Endothelial cell of umbilical vein (primary cell): Measurements from ENCODE around the gene SEL1L2.

Experiments
- MAX ChIP-seq: IDR thresholded peaks from 2 replicates; pipeline ENCODE4 v1.6.1; 2011; ENCODE audit not compliant: insufficient read depth, insufficient read length
- MYC ChIP-seq: IDR thresholded peaks from one replicate; pipeline ENCODE4 v1.6.1; 2011; ENCODE audit warnings: mild to moderate bottlenecking, low read depth, low read length

- no peak for TF ChIP-seq MAX
- TF ChIP-seq MYC, result no peak
These were observed 30.3 kb downstream of the SEL1L2 start for GRCh38 chr20:13960119-13960518.
